Lower leg skin (tissue), 3 donors: ENCODE measurements around the gene GOLGA5.

ENCODE experiments used
- CTCF ChIP-seq, 3 donors: fragments of 450-650 bp; IDR thresholded peaks; one replicate each; pipeline ENCODE4 v1.5.1; 2016; ENCODE audit warnings: antibody characterized with exemption in 3 of 3, mild to moderate bottlenecking in 3 of 3, moderate library complexity in 2 of 3
- POLR2A ChIP-seq, 2 donors: fragments of 450-650 bp; IDR thresholded peaks; one replicate each; pipeline ENCODE4 v1.6.1; 2016 to 2017; ENCODE audit warnings: antibody characterized with exemption in 2 of 2, mild to moderate bottlenecking in 1 of 2, moderate library complexity in 1 of 2

GRCh38 chr14:92888896-92889295 lies 94.8 kb downstream of the GOLGA5 start:
- no peak for TF ChIP-seq CTCF (IDR thresholded peaks at IDR 0.05)
- TF ChIP-seq POLR2A (IDR thresholded peaks at IDR 0.05): no peak
